LHCN-M2 (cell line): Measurements from ENCODE around the gene PPP1R1B. TPM values are rescaled to one million over a fixed set of nuclear protein-coding genes. Genes with fewer than 3 reads are reported as not detected.

Source experiments
- DNase-seq: peaks from one replicate; pipeline ENCODE4 v3.0.0-alpha.2; 2012; ENCODE audit warnings: low read depth
- total RNA-seq: library from RNA; depleted of rRNA; stranded (reverse); fragments of >200 nt; gene quantifications from 2 replicates; pipeline ENCODE4 v1.2.3, GENCODE V29; 2014; rRNA removed

Gene PPP1R1B
- total RNA-seq, 1 experiment from 2014 or later, result not detected

DNA sequence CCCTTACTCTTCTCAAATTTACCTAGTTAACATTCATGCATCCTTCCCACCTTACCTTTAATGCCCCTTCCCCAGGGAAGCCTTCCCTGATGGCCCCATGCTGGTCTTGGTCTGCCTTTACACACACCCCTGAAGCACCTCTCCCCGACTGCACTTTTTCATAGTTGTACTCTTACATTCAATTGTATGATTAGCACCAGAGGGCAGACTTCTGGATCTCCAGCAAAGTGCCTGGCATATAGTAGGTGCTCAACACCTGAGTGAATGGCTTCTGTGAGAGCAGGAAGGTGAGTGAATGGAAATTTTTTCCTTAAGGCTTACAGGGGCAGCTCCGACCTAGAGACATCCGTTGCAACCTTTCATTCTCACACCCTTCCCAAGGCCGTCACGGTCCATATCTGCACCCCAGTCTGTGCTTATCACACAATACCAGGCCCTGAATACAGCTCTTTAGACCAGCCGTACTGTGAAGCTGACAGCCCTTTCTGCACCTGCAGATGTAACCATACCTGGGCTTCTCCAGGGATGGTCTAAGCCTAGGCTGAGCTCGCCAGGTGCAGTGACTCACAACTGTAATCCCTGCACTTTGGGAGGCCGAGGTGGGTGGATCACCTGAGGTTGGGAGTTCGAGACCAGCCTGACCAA is 56.7 kb downstream of the PPP1R1B start:
- no peak for DNase-seq

DNA sequence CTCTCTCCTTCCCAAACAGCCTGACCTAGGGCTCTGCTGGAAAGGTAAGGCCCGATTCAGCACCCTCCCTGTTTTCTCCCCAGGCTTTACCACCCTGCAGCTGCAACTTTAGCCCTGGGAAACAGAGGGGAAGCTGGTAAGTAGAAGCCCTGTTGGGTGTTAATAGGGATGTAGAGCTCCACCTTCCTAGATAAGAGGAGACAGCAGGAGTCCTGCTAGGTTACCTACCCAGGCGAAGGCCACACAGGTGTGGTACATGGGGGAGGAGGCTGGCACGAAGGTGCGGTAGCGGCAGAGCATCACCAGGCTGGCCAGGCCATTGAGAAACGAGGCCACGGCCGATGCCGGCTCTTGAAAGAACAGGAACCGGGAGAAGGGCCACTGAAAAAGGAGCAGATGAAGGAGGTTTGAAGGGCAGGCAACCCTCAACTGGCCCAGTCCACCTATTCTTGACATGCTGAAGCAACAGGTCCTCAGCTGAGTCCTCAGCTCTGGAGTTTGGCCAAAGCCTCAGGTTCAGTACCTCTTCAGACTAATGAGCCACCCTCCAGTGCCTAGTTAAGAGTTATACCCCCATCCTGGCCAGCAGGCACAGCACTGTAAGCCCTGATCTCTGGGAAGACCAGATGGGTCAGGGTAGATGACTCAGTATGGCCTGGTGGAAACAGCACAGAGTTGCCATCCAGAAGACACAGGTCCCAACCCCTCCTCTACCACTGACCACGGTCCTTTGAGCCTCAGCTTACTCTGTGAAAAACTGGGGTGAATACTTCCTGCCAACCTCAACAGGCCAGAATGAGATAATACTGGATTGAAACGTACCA is 57.8 kb downstream of the PPP1R1B start:
- DNase-seq, result no peak

Other genes starting within 250 kb of the PPP1R1B start
- 4.6 and 7.0 TPM in 2 replicates for gene FBXL20, start 225.3 kb upstream of the PPP1R1B start, total RNA-seq
- gene MED1, start 175.7 kb upstream of the PPP1R1B start, total RNA-seq, result 17.2 and 21.3 TPM in 2 replicates
- 26.0 and 27.7 TPM in 2 replicates for gene CDK12, start 165.5 kb upstream of the PPP1R1B start, total RNA-seq
- not detected in 2 replicates for gene NEUROD2, start 19.0 kb upstream of the PPP1R1B start, total RNA-seq
- gene STARD3, start 10.2 kb downstream of the PPP1R1B start, total RNA-seq, result 36.4 and 46.0 TPM in 2 replicates
- gene TCAP, start 38.4 kb downstream of the PPP1R1B start, total RNA-seq, result 0.40 TPM in 1 of 2 replicates, not detected in the other
- gene PNMT, start 41.5 kb downstream of the PPP1R1B start, total RNA-seq, result 0.17 TPM in 1 of 2 replicates, not detected in the other
- gene PGAP3, start 61.1 kb downstream of the PPP1R1B start, total RNA-seq, result 14.0 and 16.1 TPM in 2 replicates
- 35.8 and 39.8 TPM in 2 replicates for gene ERBB2, start 73.1 kb downstream of the PPP1R1B start, total RNA-seq
- gene MIEN1, start 103.6 kb downstream of the PPP1R1B start, total RNA-seq, result 68.3 and 71.0 TPM in 2 replicates
- gene GRB7, start 111.0 kb downstream of the PPP1R1B start, total RNA-seq, result 0.06 TPM in 2 replicates
- gene IKZF3, start 237.4 kb downstream of the PPP1R1B start, total RNA-seq, result not detected in 2 replicates
- gene ZPBP2, start 241.2 kb downstream of the PPP1R1B start, total RNA-seq, result not detected in 2 replicates